Middle frontal gyrus (tissue), 1 donor: ENCODE results near the gene PEX10.
A peak's percentile ranks its signal among the peaks of the same experiment; 100 is the strongest.

Experiments
- DNase-seq: peaks from one replicate; pipeline ENCODE4 v3.0.0-alpha.2; 2015; ENCODE audit warnings: low spot score; ENCODE audit errors: extremely low spot score

The PEX10 gene

GRCh38 chr1:2389644-2390043 is 22.7 kb downstream of the PEX10 start:
- DNase-seq: no peak

GRCh38 chr1:2388004-2388913 is 24.1 kb downstream of the PEX10 start:
- DNase-seq: no peak

GRCh38 chr1:2386636-2387611 is 25.4 kb downstream of the PEX10 start:
- DNase-seq: no peak

GRCh38 chr1:2385606-2386280 is 26.6 kb downstream of the PEX10 start:
- DNase-seq: no peak

GRCh38 chr1:2384941-2385481 is 27.4 kb downstream of the PEX10 start:
- DNase-seq: peak; percentile 20

- DNase-seq: no peak
These were observed 28.1 kb downstream of the PEX10 start for GRCh38 chr1:2384130-2384860.

- no peak for DNase-seq
These were observed 28.8 kb downstream of the PEX10 start for GRCh38 chr1:2383576-2383975.

- no peak for DNase-seq
These were observed 29.6 kb downstream of the PEX10 start for GRCh38 chr1:2382621-2383361.

GRCh38 chr1:2381741-2382620 is 30.4 kb downstream of the PEX10 start:
- no peak for DNase-seq

GRCh38 chr1:2380816-2381591 is 31.4 kb downstream of the PEX10 start:
- no peak for DNase-seq

- no peak for DNase-seq
These were observed 32.5 kb downstream of the PEX10 start for GRCh38 chr1:2379733-2380404.

GRCh38 chr1:2378956-2379732 is 33.2 kb downstream of the PEX10 start:
- DNase-seq: no peak

- no peak for DNase-seq
These were observed 33.9 kb downstream of the PEX10 start for GRCh38 chr1:2378441-2378851.

GRCh38 chr1:2377751-2378440 is 34.5 kb downstream of the PEX10 start:
- DNase-seq: no peak

- DNase-seq: no peak
These were observed 35.3 kb downstream of the PEX10 start for GRCh38 chr1:2376931-2377672.
